Measurements from ENCODE around the gene SGK1. TPM values are rescaled to one million over a fixed set of nuclear protein-coding genes. Genes with fewer than 3 reads are reported as not detected.

Gene SGK1
- total RNA-seq, 1 donor from 2014 or later, result 46.3 TPM

GRCh38 chr6:134123666-134124208 is 194.2 kb downstream of the SGK1 start:
- DNase-seq (ENCODE audit: low spot score), result no peak

- no peak for DNase-seq (ENCODE audit: low spot score)
These were observed 195.1 kb downstream of the SGK1 start for GRCh38 chr6:134122775-134123174.

GRCh38 chr6:134119486-134119885 is 198.4 kb downstream of the SGK1 start:
- no peak for DNase-seq (ENCODE audit: low spot score)
